Measurements from ENCODE around the gene ZNF525.
"Not testable (repeated sequence)": the region's sequence is repeated elsewhere in the genome, so short reads cannot be mapped to it uniquely, and the experiment has no call there.

ZNF525 gene

DNA sequence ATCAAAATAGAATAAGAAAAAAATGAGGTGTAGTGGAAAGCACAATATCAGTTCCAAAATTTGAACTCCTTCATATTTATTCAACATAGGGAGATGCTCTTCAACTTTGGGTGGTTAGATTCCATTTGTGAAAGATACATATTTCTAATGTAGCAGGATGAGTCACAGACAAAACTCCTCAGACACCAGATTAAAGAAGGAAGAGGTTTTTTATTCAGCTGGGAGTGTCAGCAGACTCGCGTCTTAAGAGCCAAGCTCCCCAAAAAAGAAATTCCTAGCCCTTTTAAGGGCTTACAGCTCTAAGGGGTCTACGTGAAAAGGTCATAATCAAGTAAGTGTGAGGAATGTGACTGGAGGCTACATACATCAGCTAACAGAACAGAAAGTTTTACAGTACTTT is 22.7 kb downstream of the ZNF525 start:
- no peak for DNase-seq (ENCODE audit: low read depth, low spot score)
- H3K9ac ChIP-seq (ENCODE audit: insufficient read length, low read depth), result no peak overlapping the region
- H3K9me3 ChIP-seq (ENCODE audit: insufficient read depth, low read length), result peaks cover 34% of the 10 kb centered on the region
- H3K4me1 ChIP-seq (ENCODE audit: insufficient read depth, insufficient read length), result no peaks in the 10 kb centered on the region
- H3K4me3 ChIP-seq (ENCODE audit: insufficient read length, low read depth), result no peak overlapping the region
- H3K36me3 ChIP-seq (ENCODE audit: insufficient read depth, insufficient read length, low read length), result peaks cover 14% of the 10 kb centered on the region
- TF ChIP-seq ZNF274 (IDR thresholded peaks at IDR 0.05; ENCODE audit: low read depth, low read length) (no peak), SUZ12 (IDR thresholded peaks at IDR 0.05; ENCODE audit: extremely low read depth, insufficient read depth, insufficient read length) (no peak), YY1 (IDR thresholded peaks at IDR 0.05; ENCODE audit: insufficient read depth, insufficient read length) (no peak)
- H3K27me3 ChIP-seq (ENCODE audit: insufficient read depth, insufficient read length), result no peaks in the 10 kb centered on the region

DNA sequence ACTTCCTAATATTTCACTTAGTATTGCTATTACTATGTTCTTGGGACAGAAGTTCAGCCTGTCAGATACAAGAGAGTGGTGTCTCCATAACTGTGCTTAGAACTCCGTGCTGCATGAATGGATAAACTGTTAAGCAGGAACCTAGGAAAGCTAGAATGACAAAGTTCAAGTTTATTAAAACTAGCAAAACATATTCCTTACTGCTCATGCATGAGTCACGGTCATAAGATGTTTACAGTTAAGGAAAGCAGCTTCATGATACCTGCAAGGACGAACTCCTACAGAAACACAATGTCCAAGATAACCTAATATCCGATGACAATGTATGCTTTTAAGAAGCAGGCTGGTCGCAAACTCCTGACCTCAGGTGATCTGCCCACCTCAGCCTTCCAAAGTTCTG is 23.4 kb downstream of the ZNF525 start:
- peaks cover 14% of the 10 kb centered on the region for H3K36me3 ChIP-seq (ENCODE audit: insufficient read depth, insufficient read length, low read length)
- TF ChIP-seq ZNF274 (IDR thresholded peaks at IDR 0.05; ENCODE audit: low read depth, low read length) (no peak), SUZ12 (IDR thresholded peaks at IDR 0.05; ENCODE audit: extremely low read depth, insufficient read depth, insufficient read length) (no peak), YY1 (IDR thresholded peaks at IDR 0.05; ENCODE audit: insufficient read depth, insufficient read length) (no peak)
- no peak overlapping the region for H3K9ac ChIP-seq (ENCODE audit: insufficient read length, low read depth)
- H3K4me1 ChIP-seq (ENCODE audit: insufficient read depth, insufficient read length), result no peaks in the 10 kb centered on the region
- no peak for DNase-seq (ENCODE audit: low read depth, low spot score)
- no peak overlapping the region for H3K4me3 ChIP-seq (ENCODE audit: insufficient read length, low read depth)
- no peaks in the 10 kb centered on the region for H3K27me3 ChIP-seq (ENCODE audit: insufficient read depth, insufficient read length)
- peaks cover 26% of the 10 kb centered on the region for H3K9me3 ChIP-seq (ENCODE audit: insufficient read depth, low read length)

DNA sequence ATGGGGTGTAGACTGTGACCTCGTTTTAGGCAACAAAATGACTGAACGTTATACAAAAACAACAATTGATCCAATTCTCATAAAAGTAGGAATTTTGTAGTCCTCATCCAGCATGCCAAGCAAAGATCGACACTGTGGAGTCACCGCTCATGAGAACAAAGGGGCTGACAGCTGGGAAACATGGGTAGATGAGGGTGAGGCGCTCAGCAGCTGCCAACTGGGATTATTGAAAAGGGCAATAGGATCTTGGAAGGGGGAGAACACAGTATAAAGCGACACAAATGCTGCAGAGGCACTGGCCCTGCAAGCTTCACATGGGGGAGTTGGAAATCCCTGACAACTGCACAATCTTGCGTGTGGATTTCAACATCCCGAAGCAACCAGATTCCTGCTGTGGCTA is 24.1 kb downstream of the ZNF525 start:
- Histone ChIP-seq H3K27me3 (ENCODE audit: insufficient read depth, insufficient read length) (no peaks in the 10 kb centered on the region), H3K36me3 (ENCODE audit: insufficient read depth, insufficient read length, low read length) (peaks cover 14% of the 10 kb centered on the region), H3K9ac (ENCODE audit: insufficient read length, low read depth) (no peak overlapping the region), H3K9me3 (ENCODE audit: insufficient read depth, low read length) (peaks cover 20% of the 10 kb centered on the region), H3K4me1 (ENCODE audit: insufficient read depth, insufficient read length) (no peaks in the 10 kb centered on the region), H3K4me3 (ENCODE audit: insufficient read length, low read depth) (no peak overlapping the region)
- no peak for TF ChIP-seq ZNF274 (IDR thresholded peaks at IDR 0.05; ENCODE audit: low read depth, low read length)
- TF ChIP-seq SUZ12 (IDR thresholded peaks at IDR 0.05; ENCODE audit: extremely low read depth, insufficient read depth, insufficient read length), result no peak
- no peak for TF ChIP-seq YY1 (IDR thresholded peaks at IDR 0.05; ENCODE audit: insufficient read depth, insufficient read length)
- no peak for DNase-seq (ENCODE audit: low read depth, low spot score)

DNA sequence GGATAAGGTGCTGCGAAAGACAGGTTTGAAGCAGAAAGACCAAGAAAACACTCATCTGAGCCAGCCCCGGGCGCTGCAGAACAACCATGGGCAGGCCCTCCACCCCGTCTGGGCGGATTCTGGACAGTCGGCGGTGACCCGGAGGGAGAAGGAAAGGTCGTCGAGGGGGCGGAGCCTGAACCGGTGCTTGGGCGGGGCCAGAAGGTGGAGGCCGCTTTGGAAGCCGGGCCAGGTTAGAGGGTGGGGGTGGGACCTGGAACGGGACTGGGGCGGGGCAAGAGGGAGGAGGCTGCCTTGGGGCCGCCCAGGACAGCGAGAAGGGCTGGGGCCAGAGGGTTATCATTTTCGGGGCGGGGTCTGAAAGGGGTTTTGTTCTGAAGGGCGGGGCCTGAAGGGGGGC is 24.5 kb downstream of the ZNF525 start:
- Histone ChIP-seq H3K9ac (ENCODE audit: insufficient read length, low read depth) (no peak overlapping the region), H3K36me3 (ENCODE audit: insufficient read depth, insufficient read length, low read length) (peaks cover 10% of the 10 kb centered on the region), H3K27me3 (ENCODE audit: insufficient read depth, insufficient read length) (no peaks in the 10 kb centered on the region), H3K4me3 (ENCODE audit: insufficient read length, low read depth) (no peak overlapping the region), H3K9me3 (ENCODE audit: insufficient read depth, low read length) (peaks cover 15% of the 10 kb centered on the region; the same call in 1 of the 2 replicates), H3K4me1 (ENCODE audit: insufficient read depth, insufficient read length) (no peaks in the 10 kb centered on the region)
- TF ChIP-seq ZNF274 (IDR thresholded peaks at IDR 0.05; ENCODE audit: low read depth, low read length) (no peak), SUZ12 (IDR thresholded peaks at IDR 0.05; ENCODE audit: extremely low read depth, insufficient read depth, insufficient read length) (no peak), YY1 (IDR thresholded peaks at IDR 0.05; ENCODE audit: insufficient read depth, insufficient read length) (no peak)
- no peak for DNase-seq (ENCODE audit: low read depth, low spot score)

DNA sequence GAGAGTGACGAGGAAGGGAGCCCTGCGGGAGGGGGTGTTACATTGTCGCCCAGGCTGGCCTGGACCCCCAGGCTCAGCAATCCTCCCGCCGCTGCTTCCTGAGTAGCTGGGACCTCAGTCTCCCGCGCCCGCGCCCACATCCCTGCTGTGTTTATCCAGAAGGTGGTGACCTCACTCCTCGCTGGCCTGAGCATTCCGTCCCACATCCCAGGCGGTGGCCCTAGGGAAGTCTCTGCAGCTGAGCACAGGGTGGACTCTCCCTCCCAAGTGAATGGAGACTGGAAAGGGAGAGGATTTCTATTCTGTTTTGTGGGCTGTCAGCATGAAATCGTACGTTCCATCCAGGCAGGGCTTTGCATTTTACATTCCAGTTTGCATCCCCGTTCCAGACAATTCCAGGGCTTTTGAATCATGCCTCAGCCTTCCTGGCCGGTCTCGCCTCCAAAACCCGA is 29.0 kb downstream of the ZNF525 start:
- Histone ChIP-seq H3K36me3 (ENCODE audit: insufficient read depth, insufficient read length, low read length) (peaks cover 6% of the 10 kb centered on the region), H3K27me3 (ENCODE audit: insufficient read depth, insufficient read length) (no peaks in the 10 kb centered on the region), H3K9me3 (ENCODE audit: insufficient read depth, low read length) (0 out of 2 replicates have a peak, but pooled peaks cover 6% of the 10 kb centered on the region), H3K9ac (ENCODE audit: insufficient read length, low read depth) (peak overlapping the region; percentile 29), H3K4me1 (ENCODE audit: insufficient read depth, insufficient read length) (no peaks in the 10 kb centered on the region), H3K4me3 (ENCODE audit: insufficient read length, low read depth) (peak overlapping the region; percentile 13)
- DNase-seq (ENCODE audit: low read depth, low spot score), result no peak
- TF ChIP-seq SUZ12 (IDR thresholded peaks at IDR 0.05; ENCODE audit: extremely low read depth, insufficient read depth, insufficient read length), result no peak
- no peak for TF ChIP-seq ZNF274 (IDR thresholded peaks at IDR 0.05; ENCODE audit: low read depth, low read length)
- no peak for TF ChIP-seq YY1 (IDR thresholded peaks at IDR 0.05; ENCODE audit: insufficient read depth, insufficient read length)

DNA sequence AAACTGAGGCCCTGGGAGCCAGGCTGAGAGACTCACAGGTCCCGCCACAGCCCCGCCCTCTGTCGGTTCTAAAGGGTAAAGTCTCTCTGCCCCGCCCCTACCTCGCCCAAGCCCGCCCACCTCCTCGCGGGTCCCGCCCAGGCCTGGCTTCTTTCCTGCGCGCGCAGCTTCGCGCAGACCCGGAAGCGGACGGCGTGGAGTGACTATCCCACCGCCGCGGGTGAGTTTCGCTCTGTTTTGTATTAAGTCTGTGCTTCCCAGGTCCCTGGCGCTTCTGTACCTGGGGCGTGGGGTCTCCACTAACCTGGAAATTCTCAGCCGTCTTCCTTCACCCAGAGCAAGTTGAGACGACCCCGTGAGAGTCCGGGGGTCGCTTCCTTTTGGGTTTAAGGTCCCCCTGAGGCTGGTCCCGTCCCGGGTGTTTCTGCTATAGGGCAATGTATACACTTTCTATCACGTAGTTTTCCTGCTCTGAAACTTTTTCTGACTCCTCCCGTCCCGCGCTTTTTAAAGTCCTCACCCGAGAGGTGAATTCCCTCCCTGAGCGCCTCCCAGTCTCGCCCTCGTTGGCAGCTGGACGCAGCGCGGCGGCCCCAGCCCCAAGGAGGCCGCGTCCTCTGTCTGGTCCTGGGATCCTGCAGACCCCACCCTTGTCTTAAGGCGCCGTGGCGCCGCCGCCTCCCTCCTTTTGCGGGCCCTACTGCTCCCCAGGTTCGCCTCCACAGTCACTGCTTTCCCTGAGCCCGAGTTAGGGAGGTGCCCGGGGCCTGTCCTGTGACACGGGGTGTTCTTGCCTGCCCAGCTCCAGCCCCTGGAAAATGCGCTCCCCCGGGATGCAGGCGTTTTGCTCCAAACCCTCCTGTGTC is 29.7 kb downstream of the ZNF525 start, which contains the start of gene ZNF765:
Gene ZNF765 (plus strand): TSS at position 176 of the 866 bp plus-strand sequence. CDS start 2,867 bp downstream, outside the sequence.
- H3K9ac ChIP-seq (ENCODE audit: insufficient read length, low read depth), result peak within 1 kb of the TSS; percentile 72
- H3K9me3 ChIP-seq (ENCODE audit: insufficient read depth, low read length), result 0 out of 2 replicates have a peak, but pooled peaks cover 6% of the 10 kb centered on the region
- no peaks in the 10 kb centered on the region for H3K4me1 ChIP-seq (ENCODE audit: insufficient read depth, insufficient read length)
- peaks cover 12% of the 10 kb centered on the region for H3K36me3 ChIP-seq (ENCODE audit: insufficient read depth, insufficient read length, low read length)
- DNase-seq (ENCODE audit: low read depth, low spot score), result peak; percentile 71
- peak within 1 kb of the TSS; percentile 68 for H3K4me3 ChIP-seq (ENCODE audit: insufficient read length, low read depth)
- H3K27me3 ChIP-seq (ENCODE audit: insufficient read depth, insufficient read length), result no peaks in the 10 kb centered on the region
- no peak for TF ChIP-seq ZNF274 (IDR thresholded peaks at IDR 0.05; ENCODE audit: low read depth, low read length)
- no peak for TF ChIP-seq YY1 (IDR thresholded peaks at IDR 0.05; ENCODE audit: insufficient read depth, insufficient read length)
- TF ChIP-seq SUZ12 (IDR thresholded peaks at IDR 0.05; ENCODE audit: extremely low read depth, insufficient read depth, insufficient read length), result no peak

DNA sequence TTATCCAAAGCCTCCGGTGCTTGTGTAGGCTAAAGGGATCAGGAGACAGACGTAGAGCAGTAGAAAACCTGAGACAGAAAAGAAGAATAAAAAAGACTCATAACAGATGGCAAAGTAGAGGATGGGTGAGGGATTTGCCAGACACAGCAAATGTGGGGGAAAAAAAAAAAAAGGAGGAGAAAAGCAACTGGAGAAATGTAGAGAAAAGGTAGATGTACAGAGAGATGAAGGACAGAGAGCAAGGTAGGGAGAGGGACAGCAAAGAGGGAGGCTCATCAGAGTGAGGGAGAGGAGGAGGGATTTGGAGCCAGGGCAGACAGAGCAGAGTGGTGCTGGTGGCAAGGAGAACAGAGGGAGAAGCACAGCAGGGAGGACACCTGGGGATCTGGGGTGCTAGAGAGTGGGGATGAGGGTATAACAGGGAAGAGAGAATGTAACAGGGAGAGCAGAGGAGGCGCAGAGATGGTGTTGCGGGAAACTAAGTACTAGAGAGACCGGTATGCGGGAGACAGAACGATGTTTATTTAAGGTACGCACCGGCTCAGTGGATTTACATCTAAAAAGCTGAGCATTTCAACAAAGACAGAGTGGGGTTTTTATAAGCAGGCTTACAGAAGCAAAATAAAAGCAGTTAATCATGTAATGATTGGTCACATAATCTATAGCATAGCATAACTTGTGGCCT is 30.5 kb downstream of the ZNF525 start:
- Histone ChIP-seq H3K9ac (ENCODE audit: insufficient read length, low read depth) (peak overlapping the region; percentile 72), H3K4me3 (ENCODE audit: insufficient read length, low read depth) (peak overlapping the region; percentile 68), H3K36me3 (ENCODE audit: insufficient read depth, insufficient read length, low read length) (peaks cover 18% of the 10 kb centered on the region)
- H3K27me3 ChIP-seq (ENCODE audit: insufficient read depth, insufficient read length); H3K9me3 ChIP-seq (ENCODE audit: insufficient read depth, low read length); H3K4me1 ChIP-seq (ENCODE audit: insufficient read depth, insufficient read length); DNase-seq (ENCODE audit: low read depth, low spot score): not testable (repeated sequence)
